Kidney epithelial cell (primary cell): Measurements from ENCODE around the gene FOXP1. TPM values are rescaled to one million over a fixed set of nuclear protein-coding genes. Genes with fewer than 3 reads are reported as not detected.

Experiments
- DNase-seq: peaks from one replicate; pipeline ENCODE4 v3.0.0-alpha.2; 2010; ENCODE audit warnings: low read depth
- H3K27me3 ChIP-seq: 2 replicates; pipeline ENCODE4 v1.6.0; 2011; ENCODE audit warnings: low read length; ENCODE audit not compliant: control insufficient read depth, insufficient read depth
- H3K36me3 ChIP-seq: 2 replicates; pipeline ENCODE4 v1.5.1; 2011; ENCODE audit warnings: low read length; ENCODE audit not compliant: control insufficient read depth, insufficient read depth
- H3K4me3 ChIP-seq: 2 replicates; pipeline ENCODE4 v1.5.1; 2011; ENCODE audit warnings: low read depth, mild to moderate bottlenecking, control low read depth, low read length
- CTCF ChIP-seq: IDR thresholded peaks from 2 replicates; pipeline ENCODE4 v1.5.1; 2011; ENCODE audit warnings: mild to moderate bottlenecking, moderate library complexity, low read length, control low read depth, inconsistent platforms; ENCODE audit not compliant: insufficient read depth, poor library complexity, severe bottlenecking
- total RNA-seq: library from RNA; depleted of rRNA; stranded (reverse); fragments of >200 nt; gene quantifications from 2 replicates; pipeline ENCODE4 v1.2.3, GENCODE V29; 2015

The FOXP1 gene
- total RNA-seq, 1 donor from 2014 or later: 75.0 TPM

- no peaks in the 10 kb centered on the region for H3K36me3 ChIP-seq
- no peak for TF ChIP-seq CTCF
- DNase-seq: no peak
- no peaks in the 10 kb centered on the region for H3K27me3 ChIP-seq
- no peak overlapping the region for H3K4me3 ChIP-seq
These were observed 250.7 kb downstream of the FOXP1 start for GRCh38 chr3:71332813-71333212.

GRCh38 chr3:71330909-71331308 lies 252.6 kb downstream of the FOXP1 start:
- no peaks in the 10 kb centered on the region for H3K36me3 ChIP-seq
- no peak for DNase-seq
- no peak for TF ChIP-seq CTCF
- H3K4me3 ChIP-seq: no peak overlapping the region
- H3K27me3 ChIP-seq: no peaks in the 10 kb centered on the region

DNA sequence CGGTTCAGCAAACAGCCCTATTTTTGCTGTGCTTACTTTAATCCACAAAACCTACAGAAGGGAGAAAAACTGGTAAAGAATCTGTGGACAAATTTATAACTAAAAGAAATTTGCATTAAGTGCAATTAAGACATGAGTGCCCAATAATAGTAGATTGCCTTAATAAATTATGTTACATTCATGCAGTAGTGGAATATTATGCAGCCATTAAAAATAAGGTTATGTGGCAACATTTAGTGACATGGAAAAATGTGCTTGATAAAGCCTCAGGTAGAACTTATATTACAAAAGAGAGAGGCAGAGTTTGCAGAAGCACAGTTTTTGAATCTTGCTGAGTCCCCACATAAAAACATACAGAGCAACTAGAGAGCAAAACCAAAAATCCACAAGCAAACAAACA lies 253.0 kb downstream of the FOXP1 start:
- no peak for TF ChIP-seq CTCF
- no peaks in the 10 kb centered on the region for H3K27me3 ChIP-seq
- no peaks in the 10 kb centered on the region for H3K36me3 ChIP-seq
- H3K4me3 ChIP-seq: no peak overlapping the region
- no peak for DNase-seq

GRCh38 chr3:71329817-71330216 lies 253.7 kb downstream of the FOXP1 start:
- no peaks in the 10 kb centered on the region for H3K36me3 ChIP-seq
- no peak overlapping the region for H3K4me3 ChIP-seq
- DNase-seq: no peak
- TF ChIP-seq CTCF: no peak
- H3K27me3 ChIP-seq: no peaks in the 10 kb centered on the region

- no peak for DNase-seq
- no peaks in the 10 kb centered on the region for H3K27me3 ChIP-seq
- H3K36me3 ChIP-seq: no peaks in the 10 kb centered on the region
- no peak overlapping the region for H3K4me3 ChIP-seq
- no peak for TF ChIP-seq CTCF
These were observed 254.6 kb downstream of the FOXP1 start for GRCh38 chr3:71328926-71329325.

GRCh38 chr3:71327936-71328335 lies 255.6 kb downstream of the FOXP1 start:
- no peak for DNase-seq
- Histone ChIP-seq H3K4me3 (no peak overlapping the region), H3K27me3 (no peaks in the 10 kb centered on the region), H3K36me3 (no peaks in the 10 kb centered on the region)
- no peak for TF ChIP-seq CTCF
